Neural progenitor cell (in vitro differentiated cells): ENCODE results near the gene RIPK4. TPM values are rescaled to one million over a fixed set of nuclear protein-coding genes. Genes with fewer than 3 reads are reported as not detected.
A peak's percentile ranks its signal among the peaks of the same experiment; 100 is the strongest.

ENCODE experiments used
- DNase-seq: peaks from one replicate; pipeline ENCODE4 v3.0.0-alpha.2; 2016; ENCODE audit warnings: low spot score
- H2AFZ ChIP-seq: fragments of 200-600 bp; sonication (generic); replicated peaks from 2 replicates; pipeline ENCODE4 v1.6.1; 2016; ENCODE audit warnings: antibody characterized with exemption
- H3F3A ChIP-seq: fragments of 200-600 bp; sonication (generic); 2 replicates; pipeline ENCODE4 v1.6.1; 2016; ENCODE audit warnings: antibody characterized with exemption, low read depth
- H3K27ac ChIP-seq: fragments of 200-600 bp; sonication (generic); 2 replicates; pipeline ENCODE4 v1.5.1; 2016; ENCODE audit warnings: mild to moderate bottlenecking
- H3K27me3 ChIP-seq: fragments of 200-600 bp; sonication (generic); 2 replicates; pipeline ENCODE4 v1.6.1; 2016; ENCODE audit warnings: mild to moderate bottlenecking, moderate library complexity
- H3K36me3 ChIP-seq: fragments of 200-600 bp; sonication (generic); 2 replicates; pipeline ENCODE4 v1.5.1; 2016
- H3K4me1 ChIP-seq: fragments of 200-600 bp; sonication (generic); 2 replicates; pipeline ENCODE4 v1.6.1; 2016; ENCODE audit warnings: mixed run types
- H3K4me2 ChIP-seq: fragments of 200-600 bp; sonication (generic); 2 replicates; pipeline ENCODE4 v1.6.1; 2016
- H3K4me3 ChIP-seq: fragments of 200-600 bp; sonication (generic); 2 replicates; pipeline ENCODE4 v1.5.1; 2016
- H3K79me2 ChIP-seq: fragments of 200-600 bp; sonication (generic); 2 replicates; pipeline ENCODE4 v1.6.1; 2016; ENCODE audit warnings: low read depth
- H3K9ac ChIP-seq: fragments of 200-600 bp; sonication (generic); 2 replicates; pipeline ENCODE4 v1.6.1; 2016
- H3K9me3 ChIP-seq: fragments of 200-600 bp; sonication (generic); 2 replicates; pipeline ENCODE4 v1.5.1; 2016; ENCODE audit warnings: low read depth
- H4K20me1 ChIP-seq: fragments of 200-600 bp; sonication (generic); 2 replicates; pipeline ENCODE4 v1.6.1; 2016; ENCODE audit warnings: low read depth
- H3K27ac Mint-ChIP-seq: 3 replicates; pipeline ENCODE4 v1.8.0; 2021; ENCODE audit warnings: mixed read lengths
- H3K27me3 Mint-ChIP-seq: 2 replicates; pipeline ENCODE4 v1.8.0; 2022; ENCODE audit warnings: low read depth, mild to moderate bottlenecking, inconsistent platforms, moderate library complexity, mixed read lengths; ENCODE audit not compliant: insufficient read depth
- H3K36me3 Mint-ChIP-seq: 3 replicates; pipeline ENCODE4 v1.8.0; 2021; ENCODE audit warnings: mixed read lengths
- H3K4me1 Mint-ChIP-seq: 3 replicates; pipeline ENCODE4 v1.8.0; 2021; ENCODE audit warnings: mixed read lengths
- H3K4me3 Mint-ChIP-seq: 3 replicates; pipeline ENCODE4 v1.8.0; 2021; ENCODE audit warnings: mild to moderate bottlenecking, moderate library complexity, mixed read lengths
- H3K9me3 Mint-ChIP-seq: 3 replicates; pipeline ENCODE4 v1.8.0; 2020; ENCODE audit warnings: mixed read lengths
- EZH2 ChIP-seq: fragments of 200-600 bp; sonication (generic); IDR thresholded peaks from 2 replicates; pipeline ENCODE4 v1.6.1; 2017; ENCODE audit warnings: antibody characterized with exemption, mild to moderate bottlenecking, moderate library complexity
- EZH2phosphoT487 ChIP-seq: fragments of 200-600 bp; sonication (generic); IDR thresholded peaks from 2 replicates; pipeline ENCODE4 v1.6.1; 2017; ENCODE audit warnings: antibody characterized with exemption
- total RNA-seq: library from RNA; depleted of rRNA; stranded (reverse); fragments of >200 nt; gene quantifications from 2 replicates; pipeline ENCODE4 v1.2.3, GENCODE V29; 2015; ENCODE audit warnings: low replicate concordance
- TF ChIP-seq, protein P1 (sequence below): fragments of 200-600 bp; sonication (generic); IDR thresholded peaks from 2 replicates; pipeline ENCODE4 v1.5.1; 2017; ENCODE audit warnings: antibody characterized with exemption, mild to moderate bottlenecking

The RIPK4 gene
- total RNA-seq, 1 donor from 2014 or later = 1.3 TPM

DNA sequence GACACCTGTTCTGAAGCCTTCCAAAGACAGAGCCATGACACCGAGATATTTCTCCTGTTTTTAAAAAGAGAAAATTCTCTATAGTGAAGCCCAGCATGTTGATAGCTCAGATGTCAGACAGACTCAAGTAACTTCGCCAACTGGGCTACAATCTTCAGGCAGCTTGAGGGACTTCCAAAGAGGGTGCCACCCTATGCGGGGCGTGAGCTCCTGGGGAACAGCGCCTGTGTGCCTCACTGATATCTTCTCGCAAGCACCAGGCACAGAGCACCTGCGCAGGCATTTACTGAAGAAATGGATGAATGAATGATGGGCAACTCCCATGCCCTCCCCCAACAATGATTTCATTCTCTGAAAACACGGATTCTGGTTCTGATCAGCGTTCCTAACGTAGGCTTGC, 17.6 kb downstream of the RIPK4 start:
- Histone ChIP-seq H3K4me1 (peaks cover 50% of the 10 kb centered on the region), H3K9me3 (no peaks in the 10 kb centered on the region), H3K27ac (no peak overlapping the region), H3F3A (peaks cover 21% of the 10 kb centered on the region), H3K36me3 (no peaks in the 10 kb centered on the region), H3K79me2 (no peaks in the 10 kb centered on the region), H3K4me3 (no peak overlapping the region), H3K27me3 (no peaks in the 10 kb centered on the region), H2AFZ (no peak overlapping the region), H4K20me1 (peaks cover 19% of the 10 kb centered on the region), H3K9ac (no peak overlapping the region), H3K4me2 (peak overlapping the region; percentile 42)
- Mint-ChIP-seq H3K27ac (no peak overlapping the region), H3K27me3 (peaks cover 22% of the 10 kb centered on the region), H3K9me3 (no peaks in the 10 kb centered on the region), H3K36me3 (no peaks in the 10 kb centered on the region), H3K4me3 (no peak overlapping the region), H3K4me1 (peaks cover 77% of the 10 kb centered on the region)
- no peak for DNase-seq
- TF ChIP-seq EZH2phosphoT487 (no peak), EZH2 (no peak)
- TF ChIP-seq, protein P1, sequence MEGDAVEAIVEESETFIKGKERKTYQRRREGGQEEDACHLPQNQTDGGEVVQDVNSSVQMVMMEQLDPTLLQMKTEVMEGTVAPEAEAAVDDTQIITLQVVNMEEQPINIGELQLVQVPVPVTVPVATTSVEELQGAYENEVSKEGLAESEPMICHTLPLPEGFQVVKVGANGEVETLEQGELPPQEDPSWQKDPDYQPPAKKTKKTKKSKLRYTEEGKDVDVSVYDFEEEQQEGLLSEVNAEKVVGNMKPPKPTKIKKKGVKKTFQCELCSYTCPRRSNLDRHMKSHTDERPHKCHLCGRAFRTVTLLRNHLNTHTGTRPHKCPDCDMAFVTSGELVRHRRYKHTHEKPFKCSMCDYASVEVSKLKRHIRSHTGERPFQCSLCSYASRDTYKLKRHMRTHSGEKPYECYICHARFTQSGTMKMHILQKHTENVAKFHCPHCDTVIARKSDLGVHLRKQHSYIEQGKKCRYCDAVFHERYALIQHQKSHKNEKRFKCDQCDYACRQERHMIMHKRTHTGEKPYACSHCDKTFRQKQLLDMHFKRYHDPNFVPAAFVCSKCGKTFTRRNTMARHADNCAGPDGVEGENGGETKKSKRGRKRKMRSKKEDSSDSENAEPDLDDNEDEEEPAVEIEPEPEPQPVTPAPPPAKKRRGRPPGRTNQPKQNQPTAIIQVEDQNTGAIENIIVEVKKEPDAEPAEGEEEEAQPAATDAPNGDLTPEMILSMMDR = no peak

DNA sequence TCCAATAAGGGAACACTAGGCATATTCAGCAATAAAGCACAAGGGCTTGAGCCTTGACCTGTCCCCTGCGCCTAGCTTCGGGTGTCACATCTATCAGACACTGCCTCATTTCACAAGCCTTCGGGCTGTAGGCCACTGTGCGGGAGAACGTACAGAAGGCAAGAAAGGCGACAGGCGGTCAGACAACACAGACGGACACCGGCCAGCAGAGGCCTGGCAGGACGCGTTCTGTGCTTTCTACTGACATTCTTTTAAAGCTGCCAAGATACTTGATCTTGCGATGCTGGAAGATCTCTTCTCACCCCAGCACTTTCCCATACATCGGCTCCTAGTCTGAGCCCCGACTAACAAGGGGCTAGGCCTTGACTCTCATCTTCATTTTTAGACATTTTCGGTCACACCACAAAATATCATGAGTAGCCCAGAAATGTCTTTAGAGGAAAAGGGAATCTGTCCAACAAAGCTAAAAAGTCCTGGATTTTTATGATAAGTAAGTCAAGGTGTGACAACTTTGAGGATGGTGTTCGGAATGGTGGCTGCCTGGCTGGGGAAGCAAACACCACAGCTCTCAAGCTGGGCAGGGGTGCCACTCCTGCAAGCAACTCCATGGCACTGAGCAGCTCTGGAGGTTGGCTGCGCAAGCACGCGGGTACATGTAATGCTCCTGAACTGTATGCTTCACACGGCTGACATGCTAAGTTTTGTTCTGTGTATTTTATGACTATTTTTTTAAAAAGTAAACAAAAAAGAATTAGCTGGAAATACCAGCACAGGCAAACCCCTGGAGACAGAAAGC, 18.7 kb downstream of the RIPK4 start:
- Mint-ChIP-seq H3K36me3 (no peaks in the 10 kb centered on the region), H3K4me3 (no peak overlapping the region), H3K4me1 (peaks cover 67% of the 10 kb centered on the region), H3K9me3 (no peaks in the 10 kb centered on the region), H3K27me3 (peaks cover 25% of the 10 kb centered on the region), H3K27ac (no peak overlapping the region)
- TF ChIP-seq, protein P1 = no peak
- TF ChIP-seq EZH2 = no peak
- TF ChIP-seq EZH2phosphoT487 = no peak
- no peaks in the 10 kb centered on the region for H3K79me2 ChIP-seq
- H3K27me3 ChIP-seq = no peaks in the 10 kb centered on the region
- no peak overlapping the region for H3K4me2 ChIP-seq
- DNase-seq = no peak
- H4K20me1 ChIP-seq = peaks cover 19% of the 10 kb centered on the region
- peaks cover 38% of the 10 kb centered on the region for H3K4me1 ChIP-seq
- no peak overlapping the region for H3K9ac ChIP-seq
- peaks cover 16% of the 10 kb centered on the region for H3F3A ChIP-seq
- no peak overlapping the region for H3K27ac ChIP-seq
- no peak overlapping the region for H2AFZ ChIP-seq
- H3K4me3 ChIP-seq = no peak overlapping the region
- H3K9me3 ChIP-seq = no peaks in the 10 kb centered on the region
- H3K36me3 ChIP-seq = no peaks in the 10 kb centered on the region

DNA sequence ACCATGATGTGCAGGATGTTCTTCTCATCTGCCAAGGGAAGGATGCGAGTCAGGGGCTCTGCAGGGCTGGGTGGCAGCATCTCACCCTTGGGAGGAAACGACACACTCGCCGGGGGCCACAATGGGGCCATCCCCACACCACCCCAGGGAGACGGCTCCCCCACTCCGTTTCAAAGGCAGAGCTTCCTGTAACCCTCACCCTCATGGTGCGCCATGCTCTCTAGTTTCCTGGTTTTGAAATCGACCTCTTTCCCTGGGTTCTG, 20.2 kb downstream of the RIPK4 start:
- H3K27me3 Mint-ChIP-seq = peaks cover 19% of the 10 kb centered on the region
- Histone ChIP-seq H3K9ac (no peak overlapping the region), H4K20me1 (peaks cover 19% of the 10 kb centered on the region), H3K9me3 (no peaks in the 10 kb centered on the region), H2AFZ (no peak overlapping the region), H3K36me3 (no peaks in the 10 kb centered on the region), H3K27me3 (no peaks in the 10 kb centered on the region), H3K4me1 (peaks cover 29% of the 10 kb centered on the region), H3K4me3 (no peak overlapping the region), H3K79me2 (no peaks in the 10 kb centered on the region), H3F3A (peaks cover 12% of the 10 kb centered on the region), H3K4me2 (no peak overlapping the region), H3K27ac (no peak overlapping the region)
- H3K4me1 Mint-ChIP-seq = peaks cover 52% of the 10 kb centered on the region
- no peaks in the 10 kb centered on the region for H3K36me3 Mint-ChIP-seq
- TF ChIP-seq, protein P1 = no peak
- no peak for DNase-seq
- no peaks in the 10 kb centered on the region for H3K9me3 Mint-ChIP-seq
- no peak overlapping the region for H3K4me3 Mint-ChIP-seq
- H3K27ac Mint-ChIP-seq = peak overlapping the region; percentile 37
